Suppressor macrophage treated with lipopolysaccharide for 4 hours (primary cell): ENCODE measurements around the gene EIPR1.

Source experiments
- DNase-seq: peaks from one replicate; pipeline ENCODE4 v3.0.0-alpha.2; 2020

Gene EIPR1

GRCh38 chr2:3170792-3171455 is 206.7 kb downstream of the EIPR1 start:
- no peak for DNase-seq

- no peak for DNase-seq
These were observed 208.3 kb downstream of the EIPR1 start for GRCh38 chr2:3169106-3169870.

- no peak for DNase-seq
These were observed 209.3 kb downstream of the EIPR1 start for GRCh38 chr2:3168230-3168891.

GRCh38 chr2:3163401-3163800 is 214.2 kb downstream of the EIPR1 start:
- DNase-seq: no peak

- DNase-seq: no peak
These were observed 215.1 kb downstream of the EIPR1 start for GRCh38 chr2:3162442-3163077.

GRCh38 chr2:3160751-3161330 is 216.8 kb downstream of the EIPR1 start:
- no peak for DNase-seq

- DNase-seq: no peak
These were observed 217.7 kb downstream of the EIPR1 start for GRCh38 chr2:3159782-3160545.

GRCh38 chr2:3154700-3155099 is 222.9 kb downstream of the EIPR1 start:
- no peak for DNase-seq

GRCh38 chr2:3154146-3154545 is 223.5 kb downstream of the EIPR1 start:
- no peak for DNase-seq

- DNase-seq: no peak
These were observed 226.3 kb downstream of the EIPR1 start for GRCh38 chr2:3151153-3151918.

GRCh38 chr2:3149441-3150217 is 228.0 kb downstream of the EIPR1 start:
- no peak for DNase-seq

- no peak for DNase-seq
These were observed 228.9 kb downstream of the EIPR1 start for GRCh38 chr2:3148716-3149115.

- no peak for DNase-seq
These were observed 229.7 kb downstream of the EIPR1 start for GRCh38 chr2:3147651-3148530.

- no peak for DNase-seq
These were observed 230.6 kb downstream of the EIPR1 start for GRCh38 chr2:3146772-3147650.

- DNase-seq: no peak
These were observed 231.4 kb downstream of the EIPR1 start for GRCh38 chr2:3146175-3146574.

GRCh38 chr2:3145471-3146021 is 232.1 kb downstream of the EIPR1 start:
- DNase-seq: no peak

GRCh38 chr2:3144856-3145255 is 232.8 kb downstream of the EIPR1 start:
- DNase-seq: no peak

GRCh38 chr2:3143602-3144001 is 234.0 kb downstream of the EIPR1 start:
- DNase-seq: no peak
